ENCODE results near the gene DNAJC3. TPM values are rescaled to one million over a fixed set of nuclear protein-coding genes. Genes with fewer than 3 reads are reported as not detected.

Gene DNAJC3
- total and polyA plus RNA-seq, 2 of the 13 experiments (the other 11 are each of a cell fraction or from before 2014, with no cell fraction given), result 10.4 to 48.2 TPM

DNA sequence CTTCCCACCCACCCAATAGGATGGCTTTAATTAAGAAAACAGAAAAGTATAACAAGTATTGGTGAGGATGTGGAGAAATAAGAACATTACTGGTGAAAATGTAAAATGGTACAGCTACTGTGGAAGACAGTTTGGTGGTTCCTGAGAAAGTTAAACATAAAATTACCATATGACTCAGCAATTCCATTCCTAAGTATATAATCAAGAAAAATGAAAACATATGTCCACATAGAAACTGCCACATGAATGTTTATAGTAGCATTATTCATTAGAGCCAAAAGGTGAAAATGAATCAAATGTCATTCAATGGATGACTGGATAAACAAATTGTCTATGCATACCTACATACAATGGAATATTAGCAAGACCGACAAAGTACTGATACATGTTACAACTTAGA lies 49.3 kb upstream of the DNAJC3 start:
- ATAC-seq (no peak), FAIRE-seq (no peak), DNase-seq (ENCODE audit: low spot score) (no peak)
- Histone ChIP-seq H3K4me2 (ENCODE audit: low read depth, low read length) (no peak overlapping the region), H3K9ac (ENCODE audit: insufficient read depth, low read depth, low read length) (no peak overlapping the region), H4K20me1 (ENCODE audit: insufficient read depth, low read length) (no peaks in the 10 kb centered on the region), H3K4me3 (replicated peaks in 1 of 3; ENCODE audit: insufficient read depth in 1 of 3, low read depth in 2 of 3, low read length in 3 of 3) (no peak overlapping the region), H3K9me3 (ENCODE audit: low read length) (peaks cover 4% of the 10 kb centered on the region; the same call in 1 of the 2 replicates), H3K27ac (ENCODE audit: extremely low read length, insufficient read depth, low read length) (no peak overlapping the region), H3K79me2 (ENCODE audit: insufficient read depth, low read length) (no peaks in the 10 kb centered on the region), H2AFZ (ENCODE audit: low read length) (no peak overlapping the region), H3K4me1 (ENCODE audit: insufficient read depth, low read length) (no peaks in the 10 kb centered on the region), H3K27me3 (ENCODE audit: control insufficient read depth in 1 of 2, insufficient read depth in 2 of 2, low read length in 2 of 2) (no peaks in the 10 kb centered on the region), H3K36me3 (replicated peaks in 1 of 2; ENCODE audit: control insufficient read depth in 1 of 2, insufficient read depth in 2 of 2, low read length in 2 of 2) (peaks cover 2 to 62% of the 10 kb centered on the region in 2 experiments; a peak in 4 of 5 replicates)
- POLR2A ChIA-PET, result no interaction called here
- TF ChIP-seq, protein P1, sequence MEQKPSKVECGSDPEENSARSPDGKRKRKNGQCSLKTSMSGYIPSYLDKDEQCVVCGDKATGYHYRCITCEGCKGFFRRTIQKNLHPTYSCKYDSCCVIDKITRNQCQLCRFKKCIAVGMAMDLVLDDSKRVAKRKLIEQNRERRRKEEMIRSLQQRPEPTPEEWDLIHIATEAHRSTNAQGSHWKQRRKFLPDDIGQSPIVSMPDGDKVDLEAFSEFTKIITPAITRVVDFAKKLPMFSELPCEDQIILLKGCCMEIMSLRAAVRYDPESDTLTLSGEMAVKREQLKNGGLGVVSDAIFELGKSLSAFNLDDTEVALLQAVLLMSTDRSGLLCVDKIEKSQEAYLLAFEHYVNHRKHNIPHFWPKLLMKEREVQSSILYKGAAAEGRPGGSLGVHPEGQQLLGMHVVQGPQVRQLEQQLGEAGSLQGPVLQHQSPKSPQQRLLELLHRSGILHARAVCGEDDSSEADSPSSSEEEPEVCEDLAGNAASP (CRISPR knock-in tag; IDR thresholded peaks at IDR 0.05; ENCODE audit: borderline replicate concordance), result no peak
- TF ChIP-seq IRX3 (CRISPR knock-in tag; IDR thresholded peaks at IDR 0.05; ENCODE audit: borderline replicate concordance, low read depth), result no peak
- TF ChIP-seq MAFK (conservative IDR thresholded peaks at IDR 0.05 in 1 of 2, IDR thresholded peaks at IDR 0.05 in 1 of 2; ENCODE audit: low read length in 2 of 2), result peak in 1 of 2 experiments; percentile 22; a peak in 2 of 4 replicates
- no peak for TF ChIP-seq NR3C1 (CRISPR knock-in tag; IDR thresholded peaks at IDR 0.05)
- TF ChIP-seq ZBTB1 (CRISPR knock-in tag; IDR thresholded peaks at IDR 0.05; ENCODE audit: borderline replicate concordance), result no peak
- peak; percentile 56; the same call in 1 of the 2 replicates for TF ChIP-seq NFE2L2 (IDR thresholded peaks at IDR 0.05; ENCODE audit: low read length)
- no peak for TF ChIP-seq ZNF841 (CRISPR knock-in tag; IDR thresholded peaks at IDR 0.05; ENCODE audit: borderline replicate concordance)
- no peak for TF ChIP-seq KDM1A (CRISPR knock-in tag; IDR thresholded peaks at IDR 0.05)
- TF ChIP-seq CHD4 (IDR thresholded peaks at IDR 0.05; ENCODE audit: borderline replicate concordance, low read length), result no peak
- TF ChIP-seq ZNF816 (CRISPR knock-in tag; IDR thresholded peaks at IDR 0.05; ENCODE audit: borderline replicate concordance), result no peak
- 100% methylated on average over 1 of the region's 1 CpG for WGBS (ENCODE audit: low lambda C conversion rate)
- intact Hi-C loops (cut with micrococcal nuclease; ENCODE audit: unreplicated experiment), result no loop called here
- BruUV-seq (replicated peaks), result no TSS peak
- CTCF ChIA-PET (ENCODE audit: low intra/inter-chr PET ratio, low total read pairs), result no interaction called here
- in situ Hi-C loops (cut with HindIII; ENCODE audit: extremely low pct_ligation_motif_present, low pct_unique_long_range_greater_than_20kb), result no loop called here
